LoVo (cell line): Measurements from ENCODE around the gene ELMO1.
A peak's percentile ranks its signal among the peaks of the same experiment; 100 is the strongest.

Experiments
- DNase-seq: peaks from one replicate; pipeline ENCODE4 v3.0.0-alpha.2; 2016; ENCODE audit warnings: low spot score

Gene ELMO1

DNA sequence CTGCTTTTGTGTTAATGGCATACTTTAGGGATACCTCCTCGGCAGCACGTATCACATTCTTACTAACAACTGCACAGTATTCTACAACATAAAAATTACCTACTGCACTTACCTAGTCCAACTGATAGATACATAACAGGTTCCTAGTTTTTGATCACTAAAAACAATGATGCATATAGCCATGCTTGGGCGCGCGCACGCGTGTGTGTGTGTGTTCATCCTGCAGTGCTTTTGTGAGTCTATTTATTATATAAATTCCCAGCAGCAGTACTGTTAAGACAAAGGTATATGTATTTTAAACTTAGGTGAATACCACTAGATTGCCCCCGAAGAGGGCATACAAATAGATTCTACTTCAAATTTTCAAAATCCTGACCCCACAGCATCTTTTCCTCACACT, 181.4 kb downstream of the ELMO1 start:
- no peak for DNase-seq

DNA sequence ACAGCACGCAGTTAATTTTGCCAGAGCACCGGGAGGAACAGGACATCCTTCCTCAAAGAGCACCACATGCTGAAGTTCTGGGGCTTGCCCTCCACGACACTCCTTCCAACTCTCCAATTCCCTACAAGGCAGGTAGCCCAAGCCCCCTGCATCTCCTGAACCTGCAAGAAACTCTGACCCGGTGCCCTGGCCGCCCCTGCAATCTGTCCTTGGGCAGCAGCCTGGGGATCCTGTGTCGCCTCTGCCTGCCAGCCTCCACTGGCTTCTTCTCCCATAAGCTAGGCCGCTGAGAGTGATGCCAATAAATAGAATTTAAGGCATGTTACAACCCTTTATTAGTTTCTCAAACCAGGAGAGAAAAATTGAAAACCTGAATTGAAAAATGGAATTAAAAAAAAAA, 182.8 kb downstream of the ELMO1 start:
- no peak for DNase-seq

DNA sequence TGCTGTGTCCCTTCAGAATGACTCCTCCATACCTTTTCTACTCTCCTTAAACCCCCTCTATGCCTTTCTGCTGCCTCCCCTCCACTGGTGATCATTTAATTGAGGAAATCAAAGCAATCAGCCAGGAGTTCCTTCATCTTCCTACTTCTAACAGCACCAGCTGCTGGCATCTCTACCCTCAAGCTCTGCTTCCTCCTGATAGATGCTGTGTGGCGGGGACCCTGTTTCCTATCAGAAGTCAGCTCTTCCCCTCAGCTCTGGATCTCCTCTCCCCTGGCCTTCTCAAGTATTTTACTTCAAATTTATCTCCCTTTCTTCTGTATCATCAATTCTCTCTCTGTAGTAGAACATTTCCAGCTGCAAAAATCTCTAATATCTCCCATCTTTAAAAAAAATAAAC, 183.7 kb downstream of the ELMO1 start:
- DNase-seq, result no peak

- no peak for DNase-seq
These were observed 186.5 kb downstream of the ELMO1 start for GRCh38 chr7:37262181-37262580.

DNA sequence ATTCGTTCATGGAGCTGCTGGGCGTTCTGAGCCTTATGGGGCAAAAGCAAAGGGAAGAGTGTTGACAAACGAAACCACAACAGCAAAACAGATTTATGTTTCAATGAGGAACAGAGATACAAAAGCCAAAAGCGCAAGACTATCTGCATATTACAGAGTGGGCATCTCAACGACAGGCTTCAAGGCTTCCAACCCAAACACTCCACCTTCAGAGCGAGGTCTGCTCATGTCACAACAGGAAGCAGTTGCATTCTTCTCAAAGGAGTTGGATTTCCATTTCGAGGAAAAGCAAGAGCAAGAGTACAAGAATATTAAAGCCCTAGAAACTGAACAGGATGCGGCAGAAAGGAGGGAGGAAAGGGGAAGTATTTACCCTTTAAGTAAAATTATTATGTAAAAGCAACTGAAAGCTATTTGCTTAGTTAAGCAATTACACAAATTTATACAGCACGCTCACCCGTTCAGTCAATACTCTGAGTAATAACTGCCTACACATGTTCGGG, 189.3 kb downstream of the ELMO1 start:
- no peak for DNase-seq

- DNase-seq, result no peak
These were observed 192.0 kb downstream of the ELMO1 start for GRCh38 chr7:37256631-37257030.

DNA sequence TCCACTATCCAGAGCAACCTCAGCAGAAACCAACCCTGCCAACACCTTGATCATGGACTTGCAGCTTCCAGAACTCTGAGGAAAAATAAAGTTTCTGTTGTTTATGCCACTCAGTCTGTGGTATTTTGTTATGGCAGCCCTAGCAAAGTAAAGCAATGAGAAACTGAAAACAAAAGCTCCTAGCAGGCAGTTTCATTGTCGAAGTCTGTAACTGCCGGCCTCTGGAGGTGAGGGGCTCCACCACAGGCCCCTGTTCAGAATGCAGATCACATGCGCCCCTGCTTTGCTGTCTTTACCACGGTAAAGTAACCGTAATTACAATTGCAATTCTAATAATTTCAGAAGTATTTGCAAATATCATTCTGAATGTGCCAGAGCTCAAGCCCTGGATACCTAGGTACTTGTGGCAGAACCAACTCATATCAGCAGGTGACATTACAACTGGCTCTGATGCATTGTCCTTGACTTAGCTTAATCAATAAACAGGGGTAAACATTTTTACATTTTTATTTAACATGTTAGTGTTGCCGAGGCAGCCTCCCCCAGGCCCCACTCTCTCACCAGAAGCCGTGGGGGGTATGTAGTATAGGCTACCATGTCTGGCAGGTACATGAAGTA, 193.2 kb downstream of the ELMO1 start:
- DNase-seq, result no peak

DNA sequence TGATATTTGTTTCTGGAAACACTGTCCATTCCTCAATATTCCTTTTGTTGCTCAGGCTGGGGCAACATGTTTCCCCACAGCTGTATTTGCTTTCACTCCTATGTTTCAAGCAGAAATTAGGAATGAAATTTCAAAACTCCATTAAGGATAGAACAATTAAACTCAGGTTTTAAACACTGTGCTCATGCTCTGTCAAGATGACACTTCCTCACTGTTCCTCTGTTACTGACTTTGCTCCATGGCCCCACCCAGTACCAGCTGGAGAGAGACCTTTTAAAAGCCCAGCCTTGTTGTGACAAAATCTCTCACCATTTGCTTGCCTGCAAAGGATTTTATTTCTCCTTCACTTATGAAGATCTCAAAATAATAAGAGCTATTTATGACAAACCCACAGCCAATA, 197.4 kb downstream of the ELMO1 start:
- DNase-seq, result no peak

DNA sequence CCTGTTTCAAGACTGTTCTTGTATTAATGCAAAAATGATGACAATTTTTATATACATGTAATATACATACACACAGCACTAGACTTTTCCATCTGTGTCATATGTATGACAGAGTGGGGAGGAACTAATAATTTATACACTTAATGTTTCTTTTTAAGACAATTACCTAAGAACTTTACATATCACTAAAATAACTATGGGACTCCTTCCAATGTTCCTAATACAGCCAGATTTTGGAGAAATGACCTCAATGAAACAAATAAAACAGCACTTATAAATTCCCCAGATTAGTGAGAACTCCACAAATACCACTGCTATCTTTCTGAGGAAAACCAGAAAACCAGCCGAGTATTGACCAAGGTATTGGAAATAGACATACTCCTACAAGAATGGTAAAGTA, 199.4 kb downstream of the ELMO1 start:
- no peak for DNase-seq

DNA sequence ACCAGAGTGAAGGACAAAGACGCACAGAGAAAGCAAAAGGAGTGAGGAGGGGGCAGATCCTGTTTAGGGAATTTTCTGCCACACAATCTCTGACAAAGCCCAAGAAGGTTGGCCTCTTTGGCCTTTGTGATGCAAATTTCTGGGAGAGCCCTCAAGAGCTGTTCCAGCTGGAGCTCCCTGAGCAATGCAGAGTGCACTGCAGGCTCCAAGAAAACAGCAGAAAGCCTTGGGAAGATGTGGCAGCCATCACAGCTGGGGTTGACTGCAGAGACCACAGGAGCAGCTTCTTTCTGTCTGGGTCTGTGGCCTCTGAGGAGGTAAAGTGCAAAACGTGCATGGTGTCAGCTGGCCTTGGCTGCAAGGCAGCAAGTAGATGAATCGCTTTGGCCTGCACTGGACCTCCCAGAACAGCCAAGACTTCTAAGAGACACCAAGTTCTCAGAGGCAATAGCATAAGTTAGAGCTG, 200.2 kb downstream of the ELMO1 start:
- no peak for DNase-seq

GRCh38 chr7:37247861-37248260, 200.8 kb downstream of the ELMO1 start:
- DNase-seq, result no peak

- DNase-seq, result no peak
These were observed 203.1 kb downstream of the ELMO1 start for GRCh38 chr7:37245590-37245989.

DNA sequence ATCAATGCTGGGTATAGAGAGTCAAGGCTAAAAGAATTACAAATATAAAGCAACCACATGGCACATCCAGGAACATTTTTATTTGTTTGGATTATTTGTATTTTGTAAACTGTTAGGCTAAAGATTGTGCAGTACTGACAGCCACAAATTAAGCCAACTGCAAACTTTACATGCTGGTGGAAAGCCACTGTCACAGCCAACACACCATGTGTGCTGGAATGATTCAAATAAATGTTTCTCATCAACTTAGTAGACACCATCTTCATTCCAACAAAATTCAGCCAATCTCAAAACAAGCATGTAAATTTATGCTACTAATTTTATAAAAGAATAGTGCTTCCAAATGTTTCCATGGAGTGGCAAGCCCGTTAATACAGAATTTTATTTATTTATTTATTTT, 211.8 kb downstream of the ELMO1 start:
- no peak for DNase-seq

DNA sequence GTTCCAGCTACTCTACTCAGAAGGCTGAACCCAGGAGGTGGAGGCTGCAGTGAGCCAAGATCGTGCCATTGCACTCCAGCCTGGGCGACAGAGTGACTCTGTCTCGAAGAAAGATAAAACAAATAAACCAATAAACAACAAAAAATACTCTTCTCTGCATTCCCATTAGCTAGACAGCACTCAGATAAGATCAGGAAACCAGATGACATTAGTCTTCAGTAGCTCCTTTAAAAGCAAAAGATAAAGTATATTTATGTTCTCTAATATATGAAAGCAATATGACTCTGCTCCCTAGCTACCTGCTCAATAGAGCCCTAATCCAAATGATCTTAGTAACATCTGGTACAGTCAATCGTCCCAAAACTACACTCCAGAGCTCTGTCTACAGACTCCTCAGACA, 212.9 kb downstream of the ELMO1 start:
- DNase-seq, result no peak

DNA sequence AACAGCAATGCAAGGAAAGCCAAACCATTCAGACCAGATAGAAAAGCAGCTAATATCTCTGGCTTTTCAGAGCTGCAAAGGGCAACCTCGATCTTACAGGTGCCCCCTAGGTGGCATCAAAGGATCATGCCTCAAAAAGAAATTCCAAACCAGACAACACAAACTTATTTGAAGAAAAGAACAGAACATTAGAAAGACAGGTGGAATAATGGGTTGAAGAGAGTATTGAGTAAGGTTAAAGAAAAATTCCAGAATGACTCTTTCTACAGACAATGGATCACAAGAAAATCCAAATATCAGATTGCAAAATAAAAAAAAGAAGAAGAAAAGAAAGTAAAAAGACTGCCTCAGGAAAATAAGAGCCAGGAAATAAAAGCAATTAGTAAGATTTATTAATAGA, 213.7 kb downstream of the ELMO1 start:
- DNase-seq, result peak; percentile 44

DNA sequence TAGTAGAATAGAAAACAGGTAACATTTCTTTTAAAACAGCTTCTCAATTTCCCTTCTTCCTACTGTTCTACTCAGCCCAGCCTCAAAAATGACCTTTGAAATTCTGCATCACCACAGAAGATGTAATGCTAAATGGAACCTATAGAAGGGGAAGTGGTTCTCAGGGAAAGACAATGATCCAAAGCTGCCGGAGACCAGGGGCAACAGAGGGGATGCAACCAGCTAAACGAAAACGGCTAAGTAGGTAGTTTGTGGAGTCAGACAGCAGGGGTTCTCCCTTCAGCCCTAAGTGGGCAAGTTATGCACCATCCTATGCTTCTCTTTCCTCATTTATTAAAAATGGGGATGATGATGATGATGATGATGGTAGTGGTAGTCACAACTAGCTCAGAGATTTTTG, 214.3 kb downstream of the ELMO1 start:
- no peak for DNase-seq

DNA sequence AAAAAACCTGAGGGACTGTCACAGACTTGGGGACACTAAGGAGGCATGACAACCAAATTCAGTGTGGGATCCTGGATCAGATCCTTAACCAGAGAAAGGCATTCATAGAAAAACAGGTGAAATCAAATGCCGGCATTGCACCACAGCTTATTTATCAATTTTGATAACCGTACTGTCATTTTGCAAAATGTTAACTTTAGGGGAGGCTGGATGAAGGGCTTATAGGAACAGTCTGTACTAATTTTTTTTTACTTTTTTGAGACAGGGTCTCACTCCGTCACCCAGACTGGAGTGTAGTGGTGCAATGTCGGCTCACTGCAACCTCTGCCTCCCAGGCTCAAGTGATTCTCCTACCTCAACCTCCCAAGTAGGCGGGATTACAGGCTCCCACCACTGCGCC, 217.1 kb downstream of the ELMO1 start:
- DNase-seq, result no peak

DNA sequence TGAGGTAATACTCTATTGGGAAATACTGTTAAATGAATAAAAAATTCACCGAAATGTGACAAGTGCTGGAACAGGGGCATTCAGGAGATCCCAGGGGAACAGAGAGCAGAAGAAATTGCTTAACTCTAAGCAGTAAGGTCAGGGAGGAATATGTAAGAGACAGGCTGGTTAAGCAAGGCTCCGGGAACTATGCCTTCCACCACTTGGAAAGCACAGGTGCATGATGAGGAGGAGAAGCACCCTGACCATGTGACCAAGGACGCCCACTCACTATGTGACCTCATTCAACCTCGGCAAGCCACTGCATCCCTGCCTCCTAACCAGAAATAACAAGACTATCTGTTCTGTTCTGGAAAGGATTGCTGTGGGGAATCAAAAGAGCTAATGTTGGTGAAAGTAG, 218.4 kb downstream of the ELMO1 start:
- no peak for DNase-seq

- DNase-seq, result no peak
These were observed 219.3 kb downstream of the ELMO1 start for GRCh38 chr7:37229381-37229780.

GRCh38 chr7:37225285-37225969, 223.2 kb downstream of the ELMO1 start:
- DNase-seq, result no peak

- no peak for DNase-seq
These were observed 223.9 kb downstream of the ELMO1 start for GRCh38 chr7:37224746-37225145.

DNA sequence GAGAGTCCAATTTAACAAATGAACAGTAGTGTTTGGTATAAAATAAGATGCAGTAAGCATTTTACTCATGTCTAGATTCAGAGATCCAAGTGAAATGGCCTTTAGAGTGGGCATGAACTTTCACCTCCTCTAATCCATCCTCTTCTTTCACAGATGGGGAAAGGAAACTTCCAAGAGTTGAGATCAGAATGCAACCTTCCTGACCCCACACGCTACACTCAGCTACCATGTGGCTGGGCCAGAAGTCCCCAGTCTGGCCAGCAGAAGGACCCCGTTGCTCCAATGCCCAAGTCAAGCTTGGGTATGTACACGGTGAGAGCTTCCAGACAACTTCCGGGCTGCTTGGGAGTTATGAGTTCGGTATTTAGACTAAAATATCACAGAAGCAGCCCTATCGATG, 228.0 kb downstream of the ELMO1 start:
- DNase-seq, result no peak

DNA sequence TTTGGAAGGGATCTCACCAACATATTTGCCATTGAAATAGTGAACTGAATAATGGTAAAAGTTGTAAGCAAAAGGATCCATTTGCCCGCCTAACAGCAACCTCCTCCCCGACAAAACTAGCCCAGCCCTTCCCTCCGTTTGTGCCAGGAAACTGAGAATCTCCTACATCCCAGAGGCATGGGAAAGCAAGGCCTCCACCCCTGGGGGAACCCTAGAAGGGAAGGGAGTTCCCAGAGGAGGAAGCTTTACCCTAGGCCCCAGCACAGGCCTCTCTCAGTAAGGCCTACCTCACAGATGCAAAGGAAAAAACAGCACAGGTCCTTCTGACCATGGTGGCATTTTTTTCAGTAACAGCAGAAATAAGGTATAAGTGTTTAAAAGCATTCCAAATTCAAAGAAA, 229.7 kb downstream of the ELMO1 start:
- no peak for DNase-seq

- no peak for DNase-seq
These were observed 231.7 kb downstream of the ELMO1 start for GRCh38 chr7:37216923-37217322.
